Measurements from ENCODE around the gene NME9.

Gene NME9

GRCh38 chr3:138282836-138283235 lies 46.8 kb downstream of the NME9 start:
- Histone ChIP-seq H3K4me2 (ENCODE audit: low read depth, low read length) (no peak overlapping the region), H3K4me3 (ENCODE audit: low read length) (no peak overlapping the region), H3K9ac (ENCODE audit: low read length) (no peak overlapping the region), H3F3A (ENCODE audit: insufficient read depth, low read length) (no peaks in the 10 kb centered on the region), H3K9me2 (replicated peaks; ENCODE audit: insufficient read depth, low read length) (no peaks in the 10 kb centered on the region), H3K36me3 (replicated peaks; ENCODE audit: insufficient read depth, low read length) (no peaks in the 10 kb centered on the region), H3K27me3 (replicated peaks; ENCODE audit: insufficient read depth, low read length) (no peaks in the 10 kb centered on the region), H3K4me1 (ENCODE audit: low read length) (no peaks in the 10 kb centered on the region), H3K79me2 (ENCODE audit: low read length) (no peaks in the 10 kb centered on the region), H4K20me1 (ENCODE audit: insufficient read depth, low read length) (no peaks in the 10 kb centered on the region), H3K27ac (ENCODE audit: low read length) (no peak overlapping the region), H2AFZ (ENCODE audit: low read length) (no peak overlapping the region), H3K9me3 (replicated peaks; ENCODE audit: insufficient read depth, low read length) (no peaks in the 10 kb centered on the region)
- no peak for TF ChIP-seq CTCF (IDR thresholded peaks at IDR 0.05; ENCODE audit: low read length)
- DNase-seq: no peak

GRCh38 chr3:138281561-138281960 lies 48.1 kb downstream of the NME9 start:
- Histone ChIP-seq H3K27me3 (replicated peaks; ENCODE audit: insufficient read depth, low read length) (no peaks in the 10 kb centered on the region), H3K36me3 (replicated peaks; ENCODE audit: insufficient read depth, low read length) (no peaks in the 10 kb centered on the region), H3K9ac (ENCODE audit: low read length) (no peak overlapping the region), H3K9me2 (replicated peaks; ENCODE audit: insufficient read depth, low read length) (no peaks in the 10 kb centered on the region), H4K20me1 (ENCODE audit: insufficient read depth, low read length) (no peaks in the 10 kb centered on the region), H2AFZ (ENCODE audit: low read length) (no peak overlapping the region), H3F3A (ENCODE audit: insufficient read depth, low read length) (no peaks in the 10 kb centered on the region), H3K4me3 (ENCODE audit: low read length) (no peak overlapping the region), H3K4me2 (ENCODE audit: low read depth, low read length) (no peak overlapping the region), H3K79me2 (ENCODE audit: low read length) (no peaks in the 10 kb centered on the region), H3K9me3 (replicated peaks; ENCODE audit: insufficient read depth, low read length) (no peaks in the 10 kb centered on the region), H3K4me1 (ENCODE audit: low read length) (no peaks in the 10 kb centered on the region), H3K27ac (ENCODE audit: low read length) (no peak overlapping the region)
- DNase-seq: no peak
- TF ChIP-seq CTCF (IDR thresholded peaks at IDR 0.05; ENCODE audit: low read length): no peak
- TF ChIP-seq EZH2phosphoT487 (IDR thresholded peaks at IDR 0.05; ENCODE audit: low read length): no peak
- no peak for TF ChIP-seq EZH2 (optimal IDR thresholded peaks at IDR 0.05; ENCODE audit: low read depth, low read length)

GRCh38 chr3:138271189-138271794 lies 58.4 kb downstream of the NME9 start:
- Histone ChIP-seq H4K20me1 (ENCODE audit: insufficient read depth, low read length) (no peaks in the 10 kb centered on the region), H3K4me1 (ENCODE audit: low read length) (peaks cover 15% of the 10 kb centered on the region), H3K27me3 (replicated peaks; ENCODE audit: insufficient read depth, low read length) (no peaks in the 10 kb centered on the region), H3K4me2 (ENCODE audit: low read depth, low read length) (no peak overlapping the region), H3K36me3 (replicated peaks; ENCODE audit: insufficient read depth, low read length) (no peaks in the 10 kb centered on the region), H3K79me2 (ENCODE audit: low read length) (no peaks in the 10 kb centered on the region), H2AFZ (ENCODE audit: low read length) (no peak overlapping the region), H3K4me3 (ENCODE audit: low read length) (no peak overlapping the region), H3K9me2 (replicated peaks; ENCODE audit: insufficient read depth, low read length) (no peaks in the 10 kb centered on the region), H3F3A (ENCODE audit: insufficient read depth, low read length) (no peaks in the 10 kb centered on the region), H3K9me3 (replicated peaks; ENCODE audit: insufficient read depth, low read length) (no peaks in the 10 kb centered on the region), H3K9ac (ENCODE audit: low read length) (no peak overlapping the region), H3K27ac (ENCODE audit: low read length) (no peak overlapping the region)
- TF ChIP-seq EZH2 (optimal IDR thresholded peaks at IDR 0.05; ENCODE audit: low read depth, low read length): no peak
- TF ChIP-seq EZH2phosphoT487 (IDR thresholded peaks at IDR 0.05; ENCODE audit: low read length): no peak
- TF ChIP-seq CTCF (IDR thresholded peaks at IDR 0.05; ENCODE audit: low read length): no peak
- DNase-seq: no peak

Data from MM.1S (cell line).